SK-N-MC (cell line): ENCODE measurements around the gene ECM1.

Source experiments
- EZH2 ChIP-seq: fragments of 200-600 bp; sonication (generic); IDR thresholded peaks from one replicate; pipeline ENCODE4 v1.6.1; 2017; ENCODE audit warnings: antibody characterized with exemption
- POLR2AphosphoS5 ChIP-seq: IDR thresholded peaks from 2 replicates; pipeline ENCODE4 v1.6.1; 2012; ENCODE audit warnings: mild to moderate bottlenecking, low read depth, low read length, borderline replicate concordance

DNA sequence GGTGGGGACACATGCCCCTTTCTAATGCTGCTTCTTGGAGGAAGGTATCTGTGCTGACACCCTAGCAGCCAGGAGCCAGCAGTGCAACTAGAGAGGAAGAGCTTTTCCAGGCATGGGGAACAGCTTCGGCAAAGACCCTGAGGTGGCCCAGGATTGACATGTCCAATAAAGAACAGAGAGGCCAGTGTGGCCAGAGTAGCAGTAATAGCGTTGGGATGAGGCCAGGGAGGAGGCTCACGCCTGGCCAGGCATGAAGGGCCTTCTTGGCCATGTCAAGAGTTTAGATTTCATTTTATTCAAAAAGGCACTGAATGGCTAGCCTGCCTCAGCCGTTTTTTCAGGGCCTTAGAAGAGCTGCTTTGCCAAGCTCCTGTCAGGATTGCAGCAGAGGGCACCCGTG, 25.0 kb downstream of the ECM1 start:
- no peak for TF ChIP-seq EZH2
- no peak for TF ChIP-seq POLR2AphosphoS5
